Melanocyte of skin (primary cell): ENCODE measurements around the gene GCDH. TPM values are rescaled to one million over a fixed set of nuclear protein-coding genes. Genes with fewer than 3 reads are reported as not detected.

Source experiments
- small RNA-seq, 2 donors: library from RNA; depleted of rRNA; stranded (forward); fragments of <200 nt; gene quantifications; one replicate each; pipeline ENCODE3, GENCODE V24; 2012
- total RNA-seq, 2 donors: library from RNA; depleted of rRNA; stranded (reverse); fragments of >200 nt; gene quantifications; 2 replicates each; pipeline ENCODE4 v1.2.3, GENCODE V29; 2012

The GCDH gene
- total RNA-seq: 10 to 100 TPM; 41.0 to 59.6 TPM

DNA sequence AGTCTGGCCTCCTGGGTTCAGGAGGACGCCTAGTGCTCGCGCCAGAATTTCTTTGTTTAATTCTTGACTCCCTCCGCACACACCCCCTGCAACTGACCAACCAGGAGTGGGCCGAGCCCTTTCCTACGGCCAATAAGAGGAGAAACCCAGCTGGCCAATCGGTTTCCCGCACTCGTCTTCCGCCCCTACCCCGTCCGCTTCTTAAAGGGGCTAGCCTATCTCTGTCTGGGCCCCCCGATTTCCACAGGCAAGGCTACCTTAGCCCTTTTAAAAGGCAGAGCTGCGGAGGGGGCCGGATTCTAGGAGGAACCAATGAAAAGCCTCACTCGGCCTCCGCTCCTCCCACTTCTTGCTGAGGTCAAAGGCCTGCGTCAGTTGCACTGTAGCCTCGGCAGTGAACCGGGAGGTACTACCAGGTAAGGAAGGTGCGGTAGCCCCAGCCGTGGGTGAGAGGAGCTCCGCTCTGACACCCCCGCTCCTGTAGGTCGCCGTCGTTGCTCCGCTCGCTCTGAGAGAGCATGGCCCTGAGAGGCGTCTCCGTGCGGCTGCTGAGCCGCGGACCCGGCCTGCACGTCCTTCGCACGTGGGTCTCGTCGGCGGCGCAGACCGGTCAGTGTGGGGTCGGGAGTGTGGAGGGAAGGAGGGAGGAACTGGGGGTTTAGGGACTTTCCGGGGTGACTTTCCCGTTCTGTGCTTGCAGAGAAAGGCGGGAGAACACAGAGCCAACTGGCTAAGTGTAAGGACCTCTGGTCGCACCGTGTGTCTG, at the start of gene GCDH:
Gene GCDH, plus strand, starts transcription at position 374 of the 766 bp plus-strand sequence. Its CDS starts 145 bp downstream, at position 519.

GRCh38 chr19:12881172-12881808, 9.7 kb upstream of the GCDH start, which contains the start of gene DNASE2:
Gene DNASE2 (minus strand): TSS chr19:12881449. CDS start chr19:12881375, 74 bp downstream.

GRCh38 chr19:12886969-12887747, 3.8 kb upstream of the GCDH start, which contains the start of gene KLF1:
Gene KLF1 (minus strand): TSS chr19:12887201. CDS start chr19:12887140, 61 bp downstream.

GRCh38 chr19:12933287-12934072, 42.5 kb downstream of the GCDH start, which contains the start of gene FARSA:
Gene FARSA (minus strand): TSS chr19:12933711. CDS start chr19:12933696, 15 bp downstream.

GRCh38 chr19:12937927-12938778, 47.2 kb downstream of the GCDH start, which contains the start of gene CALR:
Gene CALR (plus strand): TSS chr19:12938609. CDS start chr19:12938680, 71 bp downstream.

GRCh38 chr19:12945479-12946091, 54.6 kb downstream of the GCDH start, which contains the start of gene RAD23A:
Gene RAD23A (plus strand): TSS chr19:12945862. CDS start chr19:12945949, 87 bp downstream.

Small RNA genes within 50 kb of the gene (small RNA-seq; reads per million reads assigned to genes)
- gene MIR5695 (1.2 to 1.7 reads per million in 2 donors), gene MIR6515 (1.0 to 1.6 reads per million in 2 donors), gene MIR6794 (0 reads per million in 2 donors)

Other genes with a start within 250 kb of the GCDH start
- 10 to 100 TPM; 38.3 to 57.5 TPM for gene MAN2B1, start 224.4 kb upstream of the GCDH start, total RNA-seq
- gene WDR83, start 224.4 kb upstream of the GCDH start, total RNA-seq: 1 to 10 TPM; 7.3 to 8.6 TPM
- 10 to 100 TPM; 67.4 to 85.9 TPM for gene DHPS, start 209.3 kb upstream of the GCDH start, total RNA-seq
- not detected for gene GNG14, start 203.2 kb upstream of the GCDH start, total RNA-seq
- 10 to 100 TPM; 14.1 to 14.7 TPM for gene FBXW9, start 194.5 kb upstream of the GCDH start, total RNA-seq
- gene TNPO2, start 167.2 kb upstream of the GCDH start, total RNA-seq: 10 to 100 TPM; 62.6 to 71.9 TPM
- gene TRIR, start 156.5 kb upstream of the GCDH start, total RNA-seq: 100 to 1,000 TPM; 107 to 194 TPM
- gene GET3, start 153.7 kb upstream of the GCDH start, total RNA-seq: 100 to 1,000 TPM in 1 of 2 donors, 10 to 100 TPM in 1; 90.9 to 129 TPM
- under 1 TPM in 1 of 2 donors, not detected in 1; under 0.01 TPM for gene BEST2, start 139.4 kb upstream of the GCDH start, total RNA-seq
- 1 to 10 TPM; 6.7 to 8.6 TPM for gene HOOK2, start 115.6 kb upstream of the GCDH start, total RNA-seq
- 10 to 100 TPM; 65.3 to 88.4 TPM for gene JUNB, start 99.7 kb upstream of the GCDH start, total RNA-seq
- 100 to 1,000 TPM; 148 to 258 TPM for gene PRDX2, start 89.4 kb upstream of the GCDH start, total RNA-seq
- not detected for gene THSD8, start 89.1 kb upstream of the GCDH start, total RNA-seq
- gene RNASEH2A, start 84.6 kb upstream of the GCDH start, total RNA-seq: 10 to 100 TPM; 26.2 to 69.3 TPM
- gene RTBDN, start 56.6 kb upstream of the GCDH start, total RNA-seq: not detected
- 1 to 10 TPM in 1 of 2 donors, under 1 TPM in 1; 0.33 to 2.1 TPM for gene MAST1, start 52.6 kb upstream of the GCDH start, total RNA-seq
- 10 to 100 TPM; 28.0 to 42.3 TPM for gene DNASE2, start 9.7 kb upstream of the GCDH start, total RNA-seq
- gene KLF1, start 4.0 kb upstream of the GCDH start, total RNA-seq: under 1 TPM in 1 of 2 donors, not detected in 1; under 0.01 TPM
- gene SYCE2, start 28.1 kb downstream of the GCDH start, total RNA-seq: under 1 TPM in 1 of 2 donors, not detected in 1; 0.69 TPM
- gene FARSA, start 42.6 kb downstream of the GCDH start, total RNA-seq: 100 to 1,000 TPM in 1 of 2 donors, 10 to 100 TPM in 1; 77.4 to 131 TPM
- 1,000 to 10,000 TPM; 1,570 to 2,282 TPM for gene CALR, start 47.4 kb downstream of the GCDH start, total RNA-seq
- gene RAD23A, start 54.7 kb downstream of the GCDH start, total RNA-seq: 100 to 1,000 TPM; 146 to 147 TPM
- gene GADD45GIP1, start 66.1 kb downstream of the GCDH start, total RNA-seq: 10 to 100 TPM; 20.3 to 21.3 TPM
- not detected for gene DAND5, start 78.4 kb downstream of the GCDH start, total RNA-seq
- 10 to 100 TPM; 19.6 to 27.2 TPM for gene NFIX, start 104.3 kb downstream of the GCDH start, total RNA-seq
- gene LYL1, start 211.7 kb downstream of the GCDH start, total RNA-seq: 1 to 10 TPM; 4.8 to 7.0 TPM
- 10 to 100 TPM; 21.7 to 35.0 TPM for gene TRMT1, start 225.6 kb downstream of the GCDH start, total RNA-seq
- 10 to 100 TPM; 51.6 to 76.9 TPM for gene NACC1, start 227.1 kb downstream of the GCDH start, total RNA-seq